Hepatocyte (in vitro differentiated cells): ENCODE data around the gene MID1.

Experiments used
- CTCF ChIP-seq: fragments of 200-600 bp; sonication (generic); IDR thresholded peaks from 2 replicates; pipeline ENCODE4 v1.5.1; 2016; ENCODE audit warnings: antibody characterized with exemption, mild to moderate bottlenecking; ENCODE audit not compliant: poor library complexity
- EZH2 ChIP-seq: fragments of 200-600 bp; sonication (generic); IDR thresholded peaks from 2 replicates; pipeline ENCODE4 v1.6.1; 2016; ENCODE audit warnings: antibody characterized with exemption, mild to moderate bottlenecking, borderline replicate concordance
- EZH2phosphoT487 ChIP-seq: fragments of 200-600 bp; sonication (generic); IDR thresholded peaks from one replicate; pipeline ENCODE4 v1.6.1; 2018; ENCODE audit warnings: antibody characterized with exemption, mild to moderate bottlenecking, low read depth, moderate library complexity; ENCODE audit not compliant: unreplicated experiment, severe bottlenecking

DNA sequence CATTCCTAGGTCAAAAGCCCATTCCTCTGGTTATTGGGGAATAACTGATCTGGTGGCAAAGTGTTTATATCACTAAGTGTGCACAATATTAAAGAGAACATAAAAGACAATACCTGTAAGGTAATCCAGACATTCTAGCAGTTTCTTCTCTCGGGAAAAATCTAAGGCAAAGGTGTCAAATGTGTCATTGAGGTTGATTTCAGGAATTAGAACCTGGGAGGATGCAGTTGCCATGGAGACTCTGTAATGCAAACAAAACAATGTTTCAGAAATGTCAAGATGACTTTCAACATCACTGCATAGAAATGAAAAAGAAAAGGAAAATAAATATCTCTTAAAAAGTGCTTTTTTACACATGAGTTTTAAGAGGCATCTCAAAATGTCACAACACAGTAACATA is 145.9 kb downstream of the MID1 start:
- no peak for TF ChIP-seq CTCF
- no peak for TF ChIP-seq EZH2
- TF ChIP-seq EZH2phosphoT487: no peak
